ENCODE measurements around the gene NT5DC1.

Gene NT5DC1

GRCh38 chr6:116111552-116112528 is 11.2 kb downstream of the NT5DC1 start:
- no peak overlapping the region for H3K27ac ChIP-seq (ENCODE audit: low read depth, low read length)
- H3K4me1 ChIP-seq (ENCODE audit: insufficient read depth, low read length), result no peaks in the 10 kb centered on the region
- no peak overlapping the region for H3K9ac ChIP-seq (ENCODE audit: low read length)
- H3K4me3 ChIP-seq (ENCODE audit: low read depth in 1 of 2, low read length in 2 of 2), result no peak overlapping the region
- peaks cover 43% of the 10 kb centered on the region for H3K36me3 ChIP-seq (ENCODE audit: insufficient read depth, low read length)
- no peaks in the 10 kb centered on the region for H3K27me3 ChIP-seq (ENCODE audit: control insufficient read depth in 1 of 2, insufficient read depth in 2 of 2, low read length in 2 of 2)
- no peaks in the 10 kb centered on the region for H3K9me3 ChIP-seq (ENCODE audit: low read length)

DNA sequence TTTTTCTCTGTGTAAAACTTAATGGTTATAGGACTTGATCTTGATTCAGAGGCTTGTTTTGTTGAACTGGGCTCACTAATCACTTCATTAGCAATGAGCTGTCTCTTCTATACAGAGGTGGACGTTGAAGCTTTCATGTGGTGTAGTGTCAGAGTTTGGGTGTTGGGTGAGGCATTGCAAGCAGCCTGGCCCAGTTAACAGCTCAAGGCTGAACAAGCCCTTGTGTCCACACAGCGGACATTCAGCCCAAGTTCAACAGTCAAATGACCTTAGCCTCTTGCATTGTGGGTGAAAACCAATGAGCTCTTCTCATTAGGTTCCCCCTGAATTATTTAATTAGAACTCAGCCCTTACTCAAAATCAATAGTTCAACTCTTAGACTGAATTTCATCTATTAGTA is 12.7 kb downstream of the NT5DC1 start:
- H3K4me3 ChIP-seq (ENCODE audit: low read depth in 1 of 2, low read length in 2 of 2), result no peak overlapping the region
- no peak overlapping the region for H3K9ac ChIP-seq (ENCODE audit: low read length)
- H3K36me3 ChIP-seq (ENCODE audit: insufficient read depth, low read length), result peaks cover 43% of the 10 kb centered on the region
- H3K9me3 ChIP-seq (ENCODE audit: low read length), result no peaks in the 10 kb centered on the region
- H3K27ac ChIP-seq (ENCODE audit: low read depth, low read length), result no peak overlapping the region
- no peaks in the 10 kb centered on the region for H3K4me1 ChIP-seq (ENCODE audit: insufficient read depth, low read length)
- no peaks in the 10 kb centered on the region for H3K27me3 ChIP-seq (ENCODE audit: control insufficient read depth in 1 of 2, insufficient read depth in 2 of 2, low read length in 2 of 2)

- Histone ChIP-seq H3K27me3 (ENCODE audit: control insufficient read depth in 1 of 2, insufficient read depth in 2 of 2, low read length in 2 of 2) (no peaks in the 10 kb centered on the region), H3K9ac (ENCODE audit: low read length) (no peak overlapping the region)
These were observed 15.1 kb downstream of the NT5DC1 start for GRCh38 chr6:116115781-116116180.

DNA sequence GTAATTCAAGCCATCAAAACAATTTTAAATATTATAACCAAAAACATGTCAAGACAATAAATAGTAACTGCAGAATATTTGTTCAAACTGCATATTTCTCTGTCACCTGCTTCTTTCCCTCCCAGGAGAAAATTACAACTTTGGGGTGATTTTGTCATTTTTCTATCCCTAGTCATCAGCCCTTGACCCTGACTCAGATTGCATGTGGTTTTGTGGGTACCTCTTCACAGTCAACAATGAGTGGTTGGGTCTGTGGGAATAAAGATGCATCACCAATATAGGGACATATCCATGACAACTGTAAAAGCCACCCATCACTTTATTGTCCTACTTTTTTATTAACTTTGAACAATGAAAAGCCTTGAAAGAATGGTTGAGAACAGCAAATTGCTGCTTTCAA is 18.0 kb downstream of the NT5DC1 start:
- Histone ChIP-seq H3K9ac (ENCODE audit: low read length) (no peak overlapping the region), H3K36me3 (ENCODE audit: insufficient read depth, low read length) (peaks cover 19% of the 10 kb centered on the region), H3K4me1 (ENCODE audit: insufficient read depth, low read length) (no peaks in the 10 kb centered on the region), H3K27me3 (ENCODE audit: control insufficient read depth in 1 of 2, insufficient read depth in 2 of 2, low read length in 2 of 2) (no peaks in the 10 kb centered on the region), H3K27ac (ENCODE audit: low read depth, low read length) (no peak overlapping the region), H3K9me3 (ENCODE audit: low read length) (no peaks in the 10 kb centered on the region), H3K4me3 (ENCODE audit: low read depth in 1 of 2, low read length in 2 of 2) (no peak overlapping the region)

More at GRCh38 chr6:116115781-116116180, 15.1 kb downstream of the NT5DC1 start:
- Histone ChIP-seq H3K4me1 (ENCODE audit: insufficient read depth, low read length) (no peaks in the 10 kb centered on the region), H3K27ac (ENCODE audit: low read depth, low read length) (no peak overlapping the region), H3K36me3 (ENCODE audit: insufficient read depth, low read length) (peaks cover 33% of the 10 kb centered on the region), H3K4me3 (ENCODE audit: low read depth in 1 of 2, low read length in 2 of 2) (no peak overlapping the region), H3K9me3 (ENCODE audit: low read length) (no peaks in the 10 kb centered on the region)

- no peak overlapping the region for H3K27ac ChIP-seq (ENCODE audit: low read depth, low read length)
- no peak overlapping the region for H3K9ac ChIP-seq (ENCODE audit: low read length)
- no peak overlapping the region for H3K4me3 ChIP-seq (ENCODE audit: low read depth in 1 of 2, low read length in 2 of 2)
- H3K36me3 ChIP-seq (ENCODE audit: insufficient read depth, low read length), result peaks cover 13% of the 10 kb centered on the region
- no peaks in the 10 kb centered on the region for H3K4me1 ChIP-seq (ENCODE audit: insufficient read depth, low read length)
- H3K9me3 ChIP-seq (ENCODE audit: low read length), result no peaks in the 10 kb centered on the region
- H3K27me3 ChIP-seq (ENCODE audit: control insufficient read depth in 1 of 2, insufficient read depth in 2 of 2, low read length in 2 of 2), result no peaks in the 10 kb centered on the region
These were observed 19.8 kb downstream of the NT5DC1 start for GRCh38 chr6:116120430-116120829.

DNA sequence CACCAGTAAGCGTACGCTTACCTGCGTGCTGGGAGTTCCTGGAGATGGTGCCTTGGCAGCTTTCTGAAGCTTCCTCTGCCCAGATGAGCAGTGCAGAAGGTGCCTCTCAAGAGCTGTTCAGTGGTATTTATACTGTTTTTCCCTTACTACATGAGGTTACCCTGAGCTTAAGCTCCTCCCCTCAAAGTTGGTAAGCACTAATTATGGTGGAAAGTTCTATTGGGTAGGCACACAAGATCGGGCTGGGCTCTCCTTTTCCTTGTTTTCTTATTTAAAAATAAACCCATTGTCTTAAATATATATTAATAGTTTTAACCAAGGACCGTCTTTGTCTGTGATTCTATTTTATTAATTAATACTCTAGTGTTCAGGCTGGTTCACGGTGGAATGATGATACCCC is 25.4 kb downstream of the NT5DC1 start, which contains the start of gene COL10A1:
COL10A1 (minus strand) TSS at position 101 of the 400 bp plus-strand sequence. CDS start 640 bp downstream, outside the sequence.
- H3K9ac ChIP-seq (ENCODE audit: low read length), result no peak within 1 kb of the TSS
- H3K27me3 ChIP-seq (ENCODE audit: control insufficient read depth in 1 of 2, insufficient read depth in 2 of 2, low read length in 2 of 2), result no peaks in the 10 kb centered on the region
- H3K4me1 ChIP-seq (ENCODE audit: insufficient read depth, low read length), result peaks cover 10% of the 10 kb centered on the region

GRCh38 chr6:116127771-116128493 is 27.3 kb downstream of the NT5DC1 start:
- H3K9ac ChIP-seq (ENCODE audit: low read length), result no peak overlapping the region
- H3K9me3 ChIP-seq (ENCODE audit: low read length), result no peaks in the 10 kb centered on the region
- H3K27me3 ChIP-seq (ENCODE audit: control insufficient read depth in 1 of 2, insufficient read depth in 2 of 2, low read length in 2 of 2), result no peaks in the 10 kb centered on the region
- H3K4me1 ChIP-seq (ENCODE audit: insufficient read depth, low read length), result peaks cover 10% of the 10 kb centered on the region
- no peak overlapping the region for H3K4me3 ChIP-seq (ENCODE audit: low read depth in 1 of 2, low read length in 2 of 2)
- no peaks in the 10 kb centered on the region for H3K36me3 ChIP-seq (ENCODE audit: insufficient read depth, low read length)
- H3K27ac ChIP-seq (ENCODE audit: low read depth, low read length), result no peak overlapping the region

More for the DNA sequence above, 25.4 kb downstream of the NT5DC1 start, which contains the start of gene COL10A1:
- Histone ChIP-seq H3K4me3 (ENCODE audit: low read depth in 1 of 2, low read length in 2 of 2) (no peak within 1 kb of the TSS), H3K27ac (ENCODE audit: low read depth, low read length) (no peak within 1 kb of the TSS), H3K9me3 (ENCODE audit: low read length) (no peaks in the 10 kb centered on the region), H3K36me3 (ENCODE audit: insufficient read depth, low read length) (no peaks in the 10 kb centered on the region)

DNA sequence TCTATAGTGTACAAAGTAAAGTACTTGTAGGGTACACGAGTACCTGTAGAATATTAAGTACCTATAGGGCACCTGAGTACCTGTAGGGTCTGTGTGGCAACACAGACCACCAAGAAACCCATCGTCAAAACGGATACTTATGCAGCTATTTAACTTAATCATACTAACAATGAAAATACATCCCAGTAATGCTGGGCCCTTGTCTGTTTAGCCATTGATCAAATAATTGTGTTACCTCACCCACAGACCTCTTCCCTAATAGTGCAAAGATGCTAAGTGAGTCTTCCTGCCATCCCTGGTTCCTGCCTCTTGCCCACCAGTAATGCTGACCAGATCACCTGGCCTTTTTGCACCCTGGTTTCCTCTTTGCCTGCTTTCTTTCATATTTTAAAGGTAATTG is 32.8 kb downstream of the NT5DC1 start:
- no peak overlapping the region for H3K4me3 ChIP-seq (ENCODE audit: low read depth in 1 of 2, low read length in 2 of 2)
- H3K27me3 ChIP-seq (ENCODE audit: control insufficient read depth in 1 of 2, insufficient read depth in 2 of 2, low read length in 2 of 2), result no peaks in the 10 kb centered on the region
- H3K4me1 ChIP-seq (ENCODE audit: insufficient read depth, low read length), result peaks cover 1% of the 10 kb centered on the region
- H3K36me3 ChIP-seq (ENCODE audit: insufficient read depth, low read length), result no peaks in the 10 kb centered on the region
- H3K27ac ChIP-seq (ENCODE audit: low read depth, low read length), result no peak overlapping the region
- no peaks in the 10 kb centered on the region for H3K9me3 ChIP-seq (ENCODE audit: low read length)
- H3K9ac ChIP-seq (ENCODE audit: low read length), result no peak overlapping the region

GRCh38 chr6:116136373-116136772 is 35.7 kb downstream of the NT5DC1 start:
- Histone ChIP-seq H3K4me3 (ENCODE audit: low read depth in 1 of 2, low read length in 2 of 2) (no peak overlapping the region), H3K4me1 (ENCODE audit: insufficient read depth, low read length) (no peaks in the 10 kb centered on the region), H3K27ac (ENCODE audit: low read depth, low read length) (no peak overlapping the region), H3K36me3 (ENCODE audit: insufficient read depth, low read length) (no peaks in the 10 kb centered on the region), H3K9ac (ENCODE audit: low read length) (no peak overlapping the region), H3K27me3 (ENCODE audit: control insufficient read depth in 1 of 2, insufficient read depth in 2 of 2, low read length in 2 of 2) (no peaks in the 10 kb centered on the region), H3K9me3 (ENCODE audit: low read length) (no peaks in the 10 kb centered on the region)

DNA sequence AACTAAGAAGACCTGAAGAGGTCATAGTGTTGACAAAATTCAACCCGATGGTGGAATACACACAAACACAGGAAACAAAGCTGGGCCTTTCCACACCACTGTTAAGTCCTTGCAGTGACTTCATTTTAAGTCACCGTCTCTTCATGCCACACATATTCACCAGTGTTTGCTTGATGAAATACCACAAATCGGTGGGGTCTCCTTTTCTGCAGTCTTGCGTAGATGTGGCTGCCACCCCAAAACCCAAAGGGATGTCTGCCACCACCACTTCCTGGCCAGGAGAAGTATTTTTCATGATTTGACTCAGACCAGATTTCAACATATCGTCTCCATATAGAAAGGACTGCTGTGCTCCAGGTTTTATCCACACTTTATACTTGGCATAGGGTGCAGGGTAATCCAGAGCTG is 36.3 kb downstream of the NT5DC1 start:
- no peaks in the 10 kb centered on the region for H3K27me3 ChIP-seq (ENCODE audit: control insufficient read depth in 1 of 2, insufficient read depth in 2 of 2, low read length in 2 of 2)
- H3K4me1 ChIP-seq (ENCODE audit: insufficient read depth, low read length), result no peaks in the 10 kb centered on the region
- H3K9ac ChIP-seq (ENCODE audit: low read length), result no peak overlapping the region
- no peak overlapping the region for H3K4me3 ChIP-seq (ENCODE audit: low read depth in 1 of 2, low read length in 2 of 2)
- no peak overlapping the region for H3K27ac ChIP-seq (ENCODE audit: low read depth, low read length)
- no peaks in the 10 kb centered on the region for H3K9me3 ChIP-seq (ENCODE audit: low read length)
- no peaks in the 10 kb centered on the region for H3K36me3 ChIP-seq (ENCODE audit: insufficient read depth, low read length)

DNA sequence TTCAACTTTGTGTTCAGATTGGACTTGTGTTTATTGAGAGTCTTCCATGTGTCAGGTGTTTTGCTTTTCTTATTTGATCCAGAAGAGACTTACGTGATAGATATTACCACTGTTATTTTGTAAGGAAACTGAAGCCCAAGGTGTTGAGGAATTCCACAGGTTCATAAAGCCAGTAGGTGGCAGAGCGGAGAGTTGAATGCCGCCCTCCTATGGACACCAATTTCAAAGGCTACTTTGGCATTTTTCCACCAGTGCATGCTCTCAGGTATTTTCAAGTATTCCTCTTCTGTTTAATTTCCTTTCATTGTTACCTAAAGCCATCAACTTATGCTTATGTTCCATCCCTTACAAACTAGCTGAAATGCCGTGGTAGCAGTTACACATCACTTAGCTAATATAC is 39.3 kb downstream of the NT5DC1 start:
- H3K9me3 ChIP-seq (ENCODE audit: low read length), result no peaks in the 10 kb centered on the region
- H3K4me3 ChIP-seq (ENCODE audit: low read depth in 1 of 2, low read length in 2 of 2), result no peak overlapping the region
- H3K36me3 ChIP-seq (ENCODE audit: insufficient read depth, low read length), result no peaks in the 10 kb centered on the region
- H3K27ac ChIP-seq (ENCODE audit: low read depth, low read length), result no peak overlapping the region
- no peaks in the 10 kb centered on the region for H3K4me1 ChIP-seq (ENCODE audit: insufficient read depth, low read length)
- H3K27me3 ChIP-seq (ENCODE audit: control insufficient read depth in 1 of 2, insufficient read depth in 2 of 2, low read length in 2 of 2), result no peaks in the 10 kb centered on the region
- H3K9ac ChIP-seq (ENCODE audit: low read length), result no peak overlapping the region

All from muscle layer of colon (tissue), 2 donors.